ENCODE results near the gene LRP8.

Gene LRP8

DNA sequence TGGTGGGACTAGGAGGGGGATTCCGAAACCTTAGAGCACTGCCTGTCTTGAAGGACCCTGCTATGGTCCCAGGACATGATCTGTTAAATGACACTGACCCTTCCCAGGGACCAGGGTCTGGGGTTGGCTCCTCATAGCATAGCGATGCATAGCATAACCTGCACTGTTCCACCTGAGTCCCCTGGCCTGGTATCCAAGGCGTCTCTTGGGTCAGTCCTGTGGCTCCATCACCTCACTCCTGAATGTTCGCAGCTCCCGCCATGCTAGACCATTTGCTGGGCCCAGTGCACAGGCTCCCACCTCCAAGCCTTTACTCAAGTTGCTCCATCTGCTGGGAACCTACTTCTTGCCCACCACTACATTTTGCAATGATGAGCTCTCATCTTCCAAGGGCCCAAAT is 50.5 kb downstream of the LRP8 start:
- Histone ChIP-seq H3K4me3 (ENCODE audit: low read length) (no peak overlapping the region), H3K4me2 (ENCODE audit: low read length) (no peak overlapping the region), H3K27me3 (ENCODE audit: low read depth, low read length) (no peaks in the 10 kb centered on the region), H3K4me1 (ENCODE audit: low read length) (no peaks in the 10 kb centered on the region), H3K36me3 (replicated peaks; ENCODE audit: low read depth, low read length) (peaks cover 8% of the 10 kb centered on the region), H2AFZ (ENCODE audit: low read depth, low read length) (no peak overlapping the region), H4K20me1 (ENCODE audit: insufficient read depth, low read length) (no peaks in the 10 kb centered on the region), H3K79me2 (ENCODE audit: low read length) (no peaks in the 10 kb centered on the region), H3K9ac (ENCODE audit: low read length) (no peak overlapping the region), H3K9me3 (ENCODE audit: insufficient read depth, low read length) (no peaks in the 10 kb centered on the region), H3K27ac (ENCODE audit: low read length) (no peak overlapping the region)
- TF ChIP-seq, protein P1, sequence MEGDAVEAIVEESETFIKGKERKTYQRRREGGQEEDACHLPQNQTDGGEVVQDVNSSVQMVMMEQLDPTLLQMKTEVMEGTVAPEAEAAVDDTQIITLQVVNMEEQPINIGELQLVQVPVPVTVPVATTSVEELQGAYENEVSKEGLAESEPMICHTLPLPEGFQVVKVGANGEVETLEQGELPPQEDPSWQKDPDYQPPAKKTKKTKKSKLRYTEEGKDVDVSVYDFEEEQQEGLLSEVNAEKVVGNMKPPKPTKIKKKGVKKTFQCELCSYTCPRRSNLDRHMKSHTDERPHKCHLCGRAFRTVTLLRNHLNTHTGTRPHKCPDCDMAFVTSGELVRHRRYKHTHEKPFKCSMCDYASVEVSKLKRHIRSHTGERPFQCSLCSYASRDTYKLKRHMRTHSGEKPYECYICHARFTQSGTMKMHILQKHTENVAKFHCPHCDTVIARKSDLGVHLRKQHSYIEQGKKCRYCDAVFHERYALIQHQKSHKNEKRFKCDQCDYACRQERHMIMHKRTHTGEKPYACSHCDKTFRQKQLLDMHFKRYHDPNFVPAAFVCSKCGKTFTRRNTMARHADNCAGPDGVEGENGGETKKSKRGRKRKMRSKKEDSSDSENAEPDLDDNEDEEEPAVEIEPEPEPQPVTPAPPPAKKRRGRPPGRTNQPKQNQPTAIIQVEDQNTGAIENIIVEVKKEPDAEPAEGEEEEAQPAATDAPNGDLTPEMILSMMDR (IDR thresholded peaks at IDR 0.05; ENCODE audit: low read depth, low read length) = no peak

DNA sequence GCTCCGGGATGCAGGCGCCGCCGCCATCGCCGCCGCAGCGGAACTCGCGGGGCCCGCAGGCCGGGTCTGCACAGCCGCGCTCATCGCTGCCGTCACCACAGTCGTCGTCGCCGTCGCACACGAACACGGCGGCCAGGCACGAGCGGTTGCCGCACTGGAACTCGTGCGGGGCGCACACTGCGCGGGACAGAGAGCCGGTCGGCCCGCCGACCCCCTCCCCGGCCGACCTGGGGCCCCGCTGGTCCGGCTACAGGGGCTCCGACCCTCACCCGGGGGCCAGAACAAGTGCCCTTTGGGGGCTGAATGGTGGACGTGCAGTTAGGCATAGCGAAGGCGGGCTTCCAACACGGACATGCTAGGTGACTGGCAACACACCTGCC is 51.0 kb downstream of the LRP8 start:
- Histone ChIP-seq H3K9ac (ENCODE audit: low read length) (no peak overlapping the region), H3K9me3 (ENCODE audit: insufficient read depth, low read length) (no peaks in the 10 kb centered on the region), H3K4me2 (ENCODE audit: low read length) (no peak overlapping the region), H3K79me2 (ENCODE audit: low read length) (no peaks in the 10 kb centered on the region), H2AFZ (ENCODE audit: low read depth, low read length) (no peak overlapping the region), H3K36me3 (replicated peaks; ENCODE audit: low read depth, low read length) (peaks cover 8% of the 10 kb centered on the region), H3K4me3 (ENCODE audit: low read length) (no peak overlapping the region), H3K27ac (ENCODE audit: low read length) (no peak overlapping the region), H3K4me1 (ENCODE audit: low read length) (peaks cover 3% of the 10 kb centered on the region; the same call in 1 of the 2 replicates), H4K20me1 (ENCODE audit: insufficient read depth, low read length) (no peaks in the 10 kb centered on the region), H3K27me3 (ENCODE audit: low read depth, low read length) (no peaks in the 10 kb centered on the region)
- TF ChIP-seq, protein P1 (IDR thresholded peaks at IDR 0.05; ENCODE audit: low read depth, low read length) = no peak
- TF ChIP-seq EZH2phosphoT487 (IDR thresholded peaks at IDR 0.05; ENCODE audit: low read depth) = no peak

DNA sequence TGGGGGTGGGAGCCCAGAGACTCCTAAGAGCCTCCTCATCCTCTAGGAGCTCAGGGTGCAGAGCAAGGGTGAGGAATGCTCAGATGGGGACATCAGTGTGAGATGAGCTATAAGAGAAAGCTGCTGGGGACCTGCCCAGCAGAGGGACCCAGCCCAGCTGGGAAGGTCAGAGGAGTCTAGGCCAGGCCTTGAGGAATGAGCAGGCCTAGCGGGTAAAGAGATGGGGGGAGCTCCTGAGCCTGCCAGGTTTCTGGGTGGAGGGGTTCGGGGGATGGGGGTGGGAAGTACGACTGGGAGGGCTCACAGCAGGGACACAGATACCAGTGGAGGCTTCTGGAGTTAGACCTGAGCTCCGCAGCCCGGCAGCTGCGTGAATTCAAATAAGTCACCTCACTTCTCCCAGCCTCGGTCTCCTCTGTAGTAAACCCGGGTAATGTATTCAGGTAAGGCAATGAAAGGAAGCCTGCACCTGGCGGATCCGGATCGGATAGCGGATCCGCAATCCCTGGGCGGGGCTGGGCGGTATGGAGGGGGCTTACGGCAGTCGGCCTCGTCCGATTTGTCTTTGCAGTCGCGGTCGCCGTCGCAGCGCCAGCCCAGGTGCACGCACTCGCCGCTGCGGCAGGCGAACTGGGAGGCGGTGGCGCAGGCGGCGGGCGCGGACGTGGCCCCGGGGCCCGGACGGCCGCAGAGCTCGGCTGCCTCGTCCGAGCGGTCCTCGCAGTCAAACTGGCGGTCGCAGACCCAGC is 51.5 kb downstream of the LRP8 start:
- Histone ChIP-seq H2AFZ (ENCODE audit: low read depth, low read length) (no peak overlapping the region), H3K27ac (ENCODE audit: low read length) (no peak overlapping the region), H3K79me2 (ENCODE audit: low read length) (no peaks in the 10 kb centered on the region), H3K9ac (ENCODE audit: low read length) (no peak overlapping the region), H3K4me3 (ENCODE audit: low read length) (no peak overlapping the region), H3K27me3 (ENCODE audit: low read depth, low read length) (no peaks in the 10 kb centered on the region), H3K4me2 (ENCODE audit: low read length) (no peak overlapping the region), H4K20me1 (ENCODE audit: insufficient read depth, low read length) (no peaks in the 10 kb centered on the region), H3K36me3 (replicated peaks; ENCODE audit: low read depth, low read length) (peaks cover 8% of the 10 kb centered on the region), H3K9me3 (ENCODE audit: insufficient read depth, low read length) (no peaks in the 10 kb centered on the region), H3K4me1 (ENCODE audit: low read length) (peaks cover 9% of the 10 kb centered on the region)
- no peak for TF ChIP-seq EZH2phosphoT487 (IDR thresholded peaks at IDR 0.05; ENCODE audit: low read depth)
- TF ChIP-seq, protein P1 (IDR thresholded peaks at IDR 0.05; ENCODE audit: low read depth, low read length) = no peak

DNA sequence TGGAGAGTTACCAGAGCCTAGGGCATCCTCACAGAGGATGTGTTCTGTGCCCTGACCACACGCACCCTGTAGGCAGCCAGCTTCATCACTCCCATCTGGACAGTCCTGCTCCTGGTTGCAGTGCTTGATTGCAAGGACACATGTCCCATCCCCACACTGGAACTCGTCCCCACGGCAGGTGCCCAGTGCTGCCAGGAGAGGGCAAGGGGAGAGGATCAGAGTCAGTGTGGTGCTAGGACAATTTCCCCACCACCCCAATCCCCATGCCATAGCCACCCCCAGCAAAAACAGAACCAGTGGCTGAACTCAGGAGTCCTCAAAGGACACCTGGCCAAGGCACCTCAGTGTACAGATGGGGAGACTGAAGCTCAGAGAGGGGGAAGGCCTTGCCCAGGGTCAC is 52.3 kb downstream of the LRP8 start:
- no peak overlapping the region for H3K4me2 ChIP-seq (ENCODE audit: low read length)
- TF ChIP-seq EZH2phosphoT487 (IDR thresholded peaks at IDR 0.05; ENCODE audit: low read depth) = no peak
- TF ChIP-seq, protein P1 (IDR thresholded peaks at IDR 0.05; ENCODE audit: low read depth, low read length) = no peak
- H3K4me3 ChIP-seq (ENCODE audit: low read length) = no peak overlapping the region
- no peaks in the 10 kb centered on the region for H4K20me1 ChIP-seq (ENCODE audit: insufficient read depth, low read length)
- H3K9ac ChIP-seq (ENCODE audit: low read length) = no peak overlapping the region
- no peak overlapping the region for H2AFZ ChIP-seq (ENCODE audit: low read depth, low read length)
- H3K9me3 ChIP-seq (ENCODE audit: insufficient read depth, low read length) = no peaks in the 10 kb centered on the region
- H3K27me3 ChIP-seq (ENCODE audit: low read depth, low read length) = no peaks in the 10 kb centered on the region
- no peaks in the 10 kb centered on the region for H3K79me2 ChIP-seq (ENCODE audit: low read length)
- H3K36me3 ChIP-seq (replicated peaks; ENCODE audit: low read depth, low read length) = peaks cover 15% of the 10 kb centered on the region
- H3K4me1 ChIP-seq (ENCODE audit: low read length) = peaks cover 16% of the 10 kb centered on the region
- H3K27ac ChIP-seq (ENCODE audit: low read length) = no peak overlapping the region
